GM12801 (cell line): ENCODE data around the gene SDHA.

Experiments
- TF ChIP-seq, protein P1 (sequence below): IDR thresholded peaks from one replicate; pipeline ENCODE4 v1.5.1; 2011; ENCODE audit warnings: control low read depth; ENCODE audit not compliant: insufficient read length; ENCODE audit errors: extremely low read depth

SDHA gene

DNA sequence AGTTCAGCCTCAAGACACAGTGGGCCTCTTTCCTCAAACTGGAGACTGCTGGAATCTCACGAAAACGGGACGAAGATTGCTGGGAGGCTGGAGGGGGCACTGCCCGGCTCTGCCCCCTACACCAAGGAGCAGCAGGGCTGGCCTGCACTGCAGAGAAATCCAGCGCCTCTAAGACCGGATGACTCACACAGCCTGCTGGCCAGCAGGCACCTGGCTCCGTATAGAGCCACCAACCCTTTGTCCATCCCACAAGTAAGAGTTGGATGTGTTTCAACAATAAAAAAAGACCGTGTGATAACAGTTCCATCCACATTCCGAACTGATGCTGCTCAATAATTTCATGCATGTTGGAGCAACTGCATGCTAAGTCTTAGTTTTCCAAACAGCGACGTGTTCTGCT, 11.7 kb upstream of the SDHA start:
- TF ChIP-seq, protein P1, sequence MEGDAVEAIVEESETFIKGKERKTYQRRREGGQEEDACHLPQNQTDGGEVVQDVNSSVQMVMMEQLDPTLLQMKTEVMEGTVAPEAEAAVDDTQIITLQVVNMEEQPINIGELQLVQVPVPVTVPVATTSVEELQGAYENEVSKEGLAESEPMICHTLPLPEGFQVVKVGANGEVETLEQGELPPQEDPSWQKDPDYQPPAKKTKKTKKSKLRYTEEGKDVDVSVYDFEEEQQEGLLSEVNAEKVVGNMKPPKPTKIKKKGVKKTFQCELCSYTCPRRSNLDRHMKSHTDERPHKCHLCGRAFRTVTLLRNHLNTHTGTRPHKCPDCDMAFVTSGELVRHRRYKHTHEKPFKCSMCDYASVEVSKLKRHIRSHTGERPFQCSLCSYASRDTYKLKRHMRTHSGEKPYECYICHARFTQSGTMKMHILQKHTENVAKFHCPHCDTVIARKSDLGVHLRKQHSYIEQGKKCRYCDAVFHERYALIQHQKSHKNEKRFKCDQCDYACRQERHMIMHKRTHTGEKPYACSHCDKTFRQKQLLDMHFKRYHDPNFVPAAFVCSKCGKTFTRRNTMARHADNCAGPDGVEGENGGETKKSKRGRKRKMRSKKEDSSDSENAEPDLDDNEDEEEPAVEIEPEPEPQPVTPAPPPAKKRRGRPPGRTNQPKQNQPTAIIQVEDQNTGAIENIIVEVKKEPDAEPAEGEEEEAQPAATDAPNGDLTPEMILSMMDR, result no peak

DNA sequence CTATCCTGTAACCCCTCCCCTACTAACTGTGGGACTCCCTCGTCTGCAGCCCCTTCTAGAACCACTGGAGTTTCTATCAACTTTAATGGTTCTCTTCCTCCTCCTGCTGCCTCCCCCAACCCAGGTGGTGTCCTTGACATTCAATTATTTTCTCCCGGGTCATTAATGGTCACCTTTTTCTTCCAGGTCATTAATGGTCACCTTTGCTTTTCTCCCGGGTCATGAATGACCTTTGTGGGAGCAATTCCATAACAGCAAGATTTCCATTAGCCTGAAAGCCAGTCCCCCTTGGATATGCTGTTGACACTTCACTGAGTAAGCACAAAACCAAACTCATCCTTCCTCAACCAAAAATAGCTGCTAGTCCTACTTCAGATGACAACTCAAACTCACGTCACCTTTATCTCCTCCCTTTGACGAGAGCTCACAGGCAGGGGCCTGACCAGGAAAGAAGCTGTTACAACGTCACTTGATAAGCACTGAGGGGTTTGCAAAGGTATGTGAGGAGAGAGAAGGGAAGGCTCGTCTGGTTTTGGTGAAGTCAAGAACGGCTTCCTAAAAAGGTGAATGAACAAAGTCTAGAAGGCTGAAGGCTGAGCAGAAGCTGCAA, 11.1 kb upstream of the SDHA start:
- TF ChIP-seq, protein P1, result no peak

DNA sequence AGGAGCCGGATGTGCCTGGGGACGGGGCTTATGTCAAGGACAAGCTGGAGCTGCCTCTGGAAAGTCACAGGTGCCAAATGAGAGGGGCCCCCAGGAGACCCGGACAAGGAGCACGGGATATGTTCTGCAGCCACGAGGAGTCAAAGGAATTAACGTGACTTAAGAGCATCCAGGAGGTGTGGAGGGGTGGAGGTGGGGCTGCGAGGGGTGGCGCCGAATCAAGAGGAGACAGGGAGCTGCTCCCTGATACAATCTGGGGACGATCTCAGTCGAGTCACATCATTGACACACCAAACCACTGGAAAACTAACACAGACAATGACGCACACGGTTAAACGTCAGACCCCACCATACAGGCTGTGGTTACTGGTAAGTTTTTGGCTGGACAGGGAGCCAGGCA, 10.5 kb upstream of the SDHA start:
- TF ChIP-seq, protein P1, result no peak

DNA sequence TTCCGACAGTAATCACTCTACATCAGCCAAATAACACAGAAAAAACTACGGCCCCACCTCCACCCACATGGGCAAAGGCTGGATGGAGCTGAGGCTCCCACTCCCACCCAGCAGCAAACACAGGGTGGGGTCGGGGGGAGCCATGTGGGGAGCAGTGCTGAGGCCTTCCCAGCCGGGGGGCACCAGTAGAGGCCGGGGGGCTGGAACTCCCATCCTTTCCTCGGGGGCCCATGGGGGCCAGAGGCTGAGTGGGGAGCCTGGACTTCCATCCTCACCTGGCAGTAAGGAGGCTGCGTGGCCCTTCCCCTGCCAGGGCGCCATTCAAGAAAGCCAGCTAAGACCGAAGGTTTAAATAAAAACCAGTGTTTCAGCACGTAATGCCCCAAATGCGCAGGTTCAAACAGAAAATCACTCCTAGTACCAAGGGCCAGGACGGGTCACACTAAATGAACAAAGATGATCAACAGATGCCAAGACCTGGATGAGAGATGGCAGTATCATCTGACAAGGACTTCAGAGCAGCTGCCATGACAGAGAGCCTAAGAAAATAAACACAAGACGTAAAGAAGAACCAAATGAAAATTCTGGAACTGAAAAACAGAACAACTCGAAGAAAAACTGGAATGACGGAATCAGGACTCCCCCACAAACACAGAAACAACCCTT, 9.5 kb upstream of the SDHA start:
- TF ChIP-seq, protein P1, result no peak

DNA sequence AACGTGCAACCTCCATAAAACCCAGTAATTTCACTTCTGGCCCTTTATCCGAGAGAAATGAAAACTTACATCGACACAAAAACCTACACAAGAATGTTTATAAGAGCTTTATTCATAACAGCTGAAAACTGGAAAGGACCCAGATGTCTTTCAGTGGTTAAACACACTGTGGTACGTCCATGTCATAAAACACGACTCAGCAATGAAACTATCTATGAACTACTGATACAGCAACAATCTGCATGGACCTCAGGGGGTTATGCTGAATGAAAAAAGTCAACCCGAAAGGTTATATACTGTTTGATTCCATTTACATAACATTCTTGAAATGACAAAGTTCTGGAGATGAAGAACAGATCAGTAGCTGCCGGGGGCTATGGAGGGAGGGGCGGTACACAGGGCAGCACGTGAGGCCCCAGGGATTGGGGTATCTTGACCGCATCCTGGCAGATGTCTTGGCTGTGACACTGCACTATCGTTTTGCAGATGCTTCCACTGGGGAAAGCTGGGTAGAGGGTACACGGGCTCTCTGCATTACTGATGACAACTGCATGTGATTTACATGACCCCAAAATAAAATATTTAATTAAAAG, 4.2 kb upstream of the SDHA start:
- TF ChIP-seq, protein P1, result no peak

- TF ChIP-seq, protein P1, result no peak
Observed at GRCh38 chr5:218457-219291, 554 bp downstream of the SDHA start.

- TF ChIP-seq, protein P1, result no peak
Observed at GRCh38 chr5:219460-219863, 1.3 kb downstream of the SDHA start.
